RWPE2 (cell line): ENCODE measurements around the gene CSKMT.
A peak's percentile ranks its signal among the peaks of the same experiment; 100 is the strongest.
"Not testable (repeated sequence)": the region's sequence is repeated elsewhere in the genome, so short reads cannot be mapped to it uniquely, and the experiment has no call there.

Experiments
- ATAC-seq: fragments of 200-7000 bp; cut with Tn5 transposase; 3 replicates; pipeline ENCODE4 v1.9.1; 2021; ENCODE audit warnings: low read depth
- DNase-seq: peaks from one replicate; pipeline ENCODE4 v3.0.0-alpha.2; 2020; ENCODE audit warnings: low spot score
- H3K27ac ChIP-seq: fragments of 450-650 bp; 2 replicates; pipeline ENCODE4 v1.5.1; 2017; ENCODE audit warnings: mild to moderate bottlenecking; ENCODE audit not compliant: poor library complexity, severe bottlenecking
- H3K27me3 ChIP-seq: fragments of 250-450 bp; sonication (Bioruptor Pico); 2 replicates; pipeline ENCODE4 v1.5.1; 2021; ENCODE audit warnings: mild to moderate bottlenecking, moderate library complexity; ENCODE audit not compliant: insufficient read depth, poor library complexity, severe bottlenecking
- H3K36me3 ChIP-seq: fragments of 250-450 bp; sonication (Bioruptor Pico); 2 replicates; pipeline ENCODE4 v1.5.1; 2020; ENCODE audit warnings: low read depth, mild to moderate bottlenecking, moderate library complexity
- H3K4me1 ChIP-seq: fragments of 250-450 bp; sonication (Bioruptor Pico); 2 replicates; pipeline ENCODE4 v1.5.1; 2021; ENCODE audit warnings: mild to moderate bottlenecking, moderate library complexity; ENCODE audit not compliant: insufficient read depth, poor library complexity, severe bottlenecking
- H3K4me3 ChIP-seq: fragments of 250-450 bp; sonication (Bioruptor Pico); 2 replicates; pipeline ENCODE4 v1.5.1; 2021; ENCODE audit warnings: mild to moderate bottlenecking, moderate library complexity; ENCODE audit not compliant: severe bottlenecking
- H3K9me3 ChIP-seq: fragments of 250-450 bp; sonication (Bioruptor Pico); 2 replicates; pipeline ENCODE4 v1.5.1; 2021; ENCODE audit warnings: mild to moderate bottlenecking, moderate library complexity; ENCODE audit not compliant: severe bottlenecking
- CTCF ChIP-seq: fragments of 450-650 bp; IDR thresholded peaks from one replicate; pipeline ENCODE4 v1.5.1; 2017; ENCODE audit warnings: mild to moderate bottlenecking, moderate library complexity; ENCODE audit not compliant: poor library complexity, severe bottlenecking

CSKMT gene

DNA sequence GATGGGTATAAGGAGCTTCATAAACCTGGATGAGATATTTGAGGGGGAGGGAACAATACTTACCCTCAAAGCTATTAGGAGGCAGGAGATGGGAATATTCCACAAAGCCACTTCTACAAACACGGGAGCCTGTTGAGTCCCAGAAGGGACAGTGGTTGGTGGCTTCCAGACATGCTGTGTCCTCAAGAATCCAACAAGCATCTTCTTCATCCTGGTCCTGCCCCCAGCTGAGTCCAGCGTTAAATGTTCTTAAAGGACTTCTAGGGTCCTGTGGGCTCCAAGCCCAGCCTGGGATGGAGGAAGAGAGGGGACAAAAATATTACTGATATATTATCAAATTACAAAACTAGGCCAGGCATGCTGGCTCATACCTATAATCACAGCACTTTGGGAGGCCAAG lies 2.3 kb downstream of the CSKMT start:
- no peak for DNase-seq
- peak overlapping the region; percentile 84 for H3K27ac ChIP-seq
- no peak for ATAC-seq
- H3K36me3 ChIP-seq, result peaks cover 27% of the 10 kb centered on the region
- TF ChIP-seq CTCF, result no peak
- H3K4me1 ChIP-seq, result peaks cover 6% of the 10 kb centered on the region
- H3K9me3 ChIP-seq, result no peaks in the 10 kb centered on the region
- H3K27me3 ChIP-seq, result no peaks in the 10 kb centered on the region
- no peak overlapping the region for H3K4me3 ChIP-seq

GRCh38 chr11:62669420-62670161 lies 4.5 kb downstream of the CSKMT start:
- Histone ChIP-seq H3K27ac (peak overlapping the region; percentile 86), H3K9me3 (no peaks in the 10 kb centered on the region), H3K27me3 (no peaks in the 10 kb centered on the region), H3K4me1 (peaks cover 9% of the 10 kb centered on the region), H3K36me3 (peaks cover 37% of the 10 kb centered on the region), H3K4me3 (no peak overlapping the region)
- DNase-seq (no peak), ATAC-seq (no peak)
- no peak for TF ChIP-seq CTCF

GRCh38 chr11:62671236-62671607 lies 6.1 kb downstream of the CSKMT start:
- ATAC-seq (peak; percentile 13), DNase-seq (no peak)
- Histone ChIP-seq H3K27me3 (no peaks in the 10 kb centered on the region), H3K36me3 (peaks cover 46% of the 10 kb centered on the region), H3K9me3 (no peaks in the 10 kb centered on the region), H3K4me3 (peak overlapping the region; percentile 71), H3K4me1 (peaks cover 9% of the 10 kb centered on the region), H3K27ac (peak overlapping the region; percentile 86)
- TF ChIP-seq CTCF, result no peak

GRCh38 chr11:62671608-62672389 lies 6.7 kb downstream of the CSKMT start, which contains the start of the genes LBHD1 and UQCC3:
Gene LBHD1, minus strand, starts transcription at chr11:62672267. Its CDS starts 2,236 bp downstream, at chr11:62670031.
Gene UQCC3, plus strand, starts transcription at chr11:62671673. Its CDS starts 73 bp downstream, at chr11:62671746.
- H3K27me3 ChIP-seq, result no peaks in the 10 kb centered on the region
- peaks cover 46% of the 10 kb centered on the region for H3K36me3 ChIP-seq
- no peak for TF ChIP-seq CTCF
- H3K4me1 ChIP-seq, result peaks cover 9% of the 10 kb centered on the region
- peak within 1 kb of the TSS; percentile 71 for H3K4me3 ChIP-seq
- DNase-seq (peak; percentile 78), ATAC-seq (peak; percentile 81)
- peak within 1 kb of the TSS; percentile 86 for H3K27ac ChIP-seq
- no peaks in the 10 kb centered on the region for H3K9me3 ChIP-seq

DNA sequence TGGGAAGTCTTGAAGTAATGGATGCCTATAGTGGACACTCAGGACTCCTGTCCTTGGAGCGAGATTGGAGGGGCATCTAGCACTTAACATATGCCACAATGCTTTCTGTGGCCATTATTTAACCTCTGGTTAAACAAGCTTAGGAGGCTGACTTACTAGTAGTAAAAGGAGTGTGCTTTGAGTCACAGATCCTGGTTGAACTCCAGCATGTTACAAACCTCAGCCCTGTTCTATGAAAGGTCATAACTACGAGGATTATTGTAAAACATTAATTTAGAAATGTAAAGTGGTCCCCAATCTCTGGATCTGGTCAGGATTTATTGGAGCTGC lies 8.0 kb downstream of the CSKMT start:
- H3K27ac ChIP-seq, result peak overlapping the region; percentile 86

DNA sequence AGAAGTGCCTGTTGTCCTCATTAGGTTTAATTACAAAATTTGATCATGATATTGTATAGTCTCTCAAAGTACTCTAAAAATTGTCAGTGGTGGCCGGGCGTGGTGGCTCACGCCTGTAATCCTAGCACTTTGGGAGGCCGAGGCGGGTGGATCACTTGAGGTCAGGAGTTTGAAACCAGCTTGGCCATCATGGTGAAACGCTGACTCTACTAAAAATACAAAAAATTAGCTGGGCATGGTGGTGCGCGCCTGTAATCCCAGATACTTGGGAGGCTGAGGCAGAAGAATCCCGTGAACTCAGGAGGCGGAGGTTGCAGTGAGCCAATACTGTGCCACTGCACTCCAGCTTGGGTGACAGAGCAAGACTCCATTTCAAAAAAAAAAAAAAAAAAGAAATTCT lies 10.3 kb downstream of the CSKMT start:
- H3K27me3 ChIP-seq, H3K27ac ChIP-seq, H3K9me3 ChIP-seq, DNase-seq, ATAC-seq, H3K4me3 ChIP-seq: not testable (repeated sequence)
- Histone ChIP-seq H3K36me3 (peaks cover 50% of the 10 kb centered on the region), H3K4me1 (peaks cover 18% of the 10 kb centered on the region)

More for the DNA sequence above, 8.0 kb downstream of the CSKMT start:
- peaks cover 50% of the 10 kb centered on the region for H3K36me3 ChIP-seq
- no peak overlapping the region for H3K4me3 ChIP-seq
- TF ChIP-seq CTCF, result no peak
- DNase-seq (no peak), ATAC-seq (no peak)
- peaks cover 13% of the 10 kb centered on the region for H3K4me1 ChIP-seq
- no peaks in the 10 kb centered on the region for H3K27me3 ChIP-seq
- no peaks in the 10 kb centered on the region for H3K9me3 ChIP-seq
